ENCODE measurements around the gene MOXD1. TPM values are rescaled to one million over a fixed set of nuclear protein-coding genes. Genes with fewer than 3 reads are reported as not detected.

MOXD1 gene
- total RNA-seq, 1 experiment from 2014 or later, result 1.0 TPM

- Histone ChIP-seq H3K27me3 (ENCODE audit: insufficient read depth, low read length) (no peaks in the 10 kb centered on the region), H2AFZ (ENCODE audit: low read depth, low read length, poor library complexity, severe bottlenecking) (peak overlapping the region; percentile 34), H3K9ac (ENCODE audit: low read length) (no peak overlapping the region), H3K79me2 (ENCODE audit: insufficient read depth, low read length) (no peaks in the 10 kb centered on the region), H3K4me2 (ENCODE audit: low read length) (no peak overlapping the region), H3K27ac (ENCODE audit: low read depth, low read length) (no peak overlapping the region), H4K20me1 (ENCODE audit: insufficient read depth) (no peaks in the 10 kb centered on the region), H3K9me2 (ENCODE audit: insufficient read depth) (no peaks in the 10 kb centered on the region), H3K4me1 (ENCODE audit: control insufficient read depth in 1 of 2, insufficient read depth in 2 of 2, low read length in 2 of 2) (no peaks in the 10 kb centered on the region), H3K9me3 (ENCODE audit: control insufficient read depth in 1 of 2, insufficient read depth in 1 of 2, low read depth in 1 of 2, low read length in 2 of 2) (no peaks in the 10 kb centered on the region), H3K36me3 (ENCODE audit: control insufficient read depth in 1 of 2, insufficient read depth in 2 of 2, low read length in 2 of 2) (no peaks in the 10 kb centered on the region), H3K4me3 (replicated peaks in 1 of 2; ENCODE audit: low read depth in 1 of 2, low read length in 2 of 2) (no peak overlapping the region)
- no peak for TF ChIP-seq CBX3 (IDR thresholded peaks at IDR 0.05; ENCODE audit: low read depth)
- no peak for TF ChIP-seq EGR1 (IDR thresholded peaks at IDR 0.05; ENCODE audit: low read depth)
- no peak for TF ChIP-seq JUND (IDR thresholded peaks at IDR 0.05)
- TF ChIP-seq SP1 (IDR thresholded peaks at IDR 0.05; ENCODE audit: low read depth), result no peak
- TF ChIP-seq ZBTB33 (IDR thresholded peaks at IDR 0.05; ENCODE audit: extremely low read depth, insufficient replicate concordance, low read length), result no peak
- no peak for TF ChIP-seq MAX (IDR thresholded peaks at IDR 0.05)
- TF ChIP-seq, protein P1, sequence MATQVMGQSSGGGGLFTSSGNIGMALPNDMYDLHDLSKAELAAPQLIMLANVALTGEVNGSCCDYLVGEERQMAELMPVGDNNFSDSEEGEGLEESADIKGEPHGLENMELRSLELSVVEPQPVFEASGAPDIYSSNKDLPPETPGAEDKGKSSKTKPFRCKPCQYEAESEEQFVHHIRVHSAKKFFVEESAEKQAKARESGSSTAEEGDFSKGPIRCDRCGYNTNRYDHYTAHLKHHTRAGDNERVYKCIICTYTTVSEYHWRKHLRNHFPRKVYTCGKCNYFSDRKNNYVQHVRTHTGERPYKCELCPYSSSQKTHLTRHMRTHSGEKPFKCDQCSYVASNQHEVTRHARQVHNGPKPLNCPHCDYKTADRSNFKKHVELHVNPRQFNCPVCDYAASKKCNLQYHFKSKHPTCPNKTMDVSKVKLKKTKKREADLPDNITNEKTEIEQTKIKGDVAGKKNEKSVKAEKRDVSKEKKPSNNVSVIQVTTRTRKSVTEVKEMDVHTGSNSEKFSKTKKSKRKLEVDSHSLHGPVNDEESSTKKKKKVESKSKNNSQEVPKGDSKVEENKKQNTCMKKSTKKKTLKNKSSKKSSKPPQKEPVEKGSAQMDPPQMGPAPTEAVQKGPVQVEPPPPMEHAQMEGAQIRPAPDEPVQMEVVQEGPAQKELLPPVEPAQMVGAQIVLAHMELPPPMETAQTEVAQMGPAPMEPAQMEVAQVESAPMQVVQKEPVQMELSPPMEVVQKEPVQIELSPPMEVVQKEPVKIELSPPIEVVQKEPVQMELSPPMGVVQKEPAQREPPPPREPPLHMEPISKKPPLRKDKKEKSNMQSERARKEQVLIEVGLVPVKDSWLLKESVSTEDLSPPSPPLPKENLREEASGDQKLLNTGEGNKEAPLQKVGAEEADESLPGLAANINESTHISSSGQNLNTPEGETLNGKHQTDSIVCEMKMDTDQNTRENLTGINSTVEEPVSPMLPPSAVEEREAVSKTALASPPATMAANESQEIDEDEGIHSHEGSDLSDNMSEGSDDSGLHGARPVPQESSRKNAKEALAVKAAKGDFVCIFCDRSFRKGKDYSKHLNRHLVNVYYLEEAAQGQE (IDR thresholded peaks at IDR 0.05; ENCODE audit: low read depth), result no peak
- TF ChIP-seq POLR2A (IDR thresholded peaks at IDR 0.05; ENCODE audit: borderline replicate concordance, extremely low read depth, insufficient read depth, insufficient read length), result no peak
- TF ChIP-seq SIN3A (IDR thresholded peaks at IDR 0.05; ENCODE audit: low read depth), result no peak
- no peak for TF ChIP-seq ATF3 (IDR thresholded peaks at IDR 0.05)
- no peak for TF ChIP-seq ZFX (IDR thresholded peaks at IDR 0.05)
- TF ChIP-seq RAD21 (IDR thresholded peaks at IDR 0.05; ENCODE audit: low read depth), result no peak
- TF ChIP-seq POLR2AphosphoS5 (IDR thresholded peaks at IDR 0.05; ENCODE audit: low read depth, low read length), result no peak
- no peak for TF ChIP-seq EZH2 (IDR thresholded peaks at IDR 0.05)
- TF ChIP-seq ZNF274 (IDR thresholded peaks at IDR 0.05; ENCODE audit: low read depth, low read length), result no peak
- TF ChIP-seq, protein P2, sequence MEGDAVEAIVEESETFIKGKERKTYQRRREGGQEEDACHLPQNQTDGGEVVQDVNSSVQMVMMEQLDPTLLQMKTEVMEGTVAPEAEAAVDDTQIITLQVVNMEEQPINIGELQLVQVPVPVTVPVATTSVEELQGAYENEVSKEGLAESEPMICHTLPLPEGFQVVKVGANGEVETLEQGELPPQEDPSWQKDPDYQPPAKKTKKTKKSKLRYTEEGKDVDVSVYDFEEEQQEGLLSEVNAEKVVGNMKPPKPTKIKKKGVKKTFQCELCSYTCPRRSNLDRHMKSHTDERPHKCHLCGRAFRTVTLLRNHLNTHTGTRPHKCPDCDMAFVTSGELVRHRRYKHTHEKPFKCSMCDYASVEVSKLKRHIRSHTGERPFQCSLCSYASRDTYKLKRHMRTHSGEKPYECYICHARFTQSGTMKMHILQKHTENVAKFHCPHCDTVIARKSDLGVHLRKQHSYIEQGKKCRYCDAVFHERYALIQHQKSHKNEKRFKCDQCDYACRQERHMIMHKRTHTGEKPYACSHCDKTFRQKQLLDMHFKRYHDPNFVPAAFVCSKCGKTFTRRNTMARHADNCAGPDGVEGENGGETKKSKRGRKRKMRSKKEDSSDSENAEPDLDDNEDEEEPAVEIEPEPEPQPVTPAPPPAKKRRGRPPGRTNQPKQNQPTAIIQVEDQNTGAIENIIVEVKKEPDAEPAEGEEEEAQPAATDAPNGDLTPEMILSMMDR (IDR thresholded peaks at IDR 0.05 in 2 of 3, conservative IDR thresholded peaks at IDR 0.05 in 1 of 3; ENCODE audit: borderline replicate concordance in 1 of 3, insufficient read depth in 1 of 3, low read depth in 2 of 3, low read length in 2 of 3), result no peak
- TF ChIP-seq EZH2phosphoT487 (IDR thresholded peaks at IDR 0.05; ENCODE audit: borderline replicate concordance), result no peak
- no peak for TF ChIP-seq TCF7L2 (IDR thresholded peaks at IDR 0.05; ENCODE audit: borderline replicate concordance, extremely low read depth, insufficient read depth, insufficient read length)
- no peak for TF ChIP-seq SRF (IDR thresholded peaks at IDR 0.05; ENCODE audit: low read depth)
- no peak for TF ChIP-seq YY1 (IDR thresholded peaks at IDR 0.05; ENCODE audit: extremely low read depth, insufficient replicate concordance, low read depth, low read length)
- CTCF ChIA-PET, result interaction anchor here (0.9 to 4.1 kb wide), 6 partner anchors 8 to 366 kb away, joined by 3 to 44 read pairs (median 5); no protein-coding TSS in a partner anchor
- DNase-seq (ENCODE audit: low read depth, low spot score) (no peak), ATAC-seq (no peak)
- RAD21 ChIA-PET (ENCODE audit: low non-redundant PET in 1 of 2, low total read pairs in 2 of 2, uncharacterized antibody in 2 of 2, unreplicated experiment in 2 of 2), result no interaction called here
- intact Hi-C loops (cut with micrococcal nuclease), result no loop called here
- no TSS peak for BruUV-seq (replicated peaks)
- POLR2A ChIA-PET, result interaction anchor here (1.0 kb wide), 1 partner anchor 10 kb away, joined by 3 read pairs; no protein-coding TSS in a partner anchor
Measured at GRCh38 chr6:132289756-132290155, 111.5 kb downstream of the MOXD1 start.

Data from HCT116 (cell line).